ENCODE measurements around the gene BCDIN3D. TPM values are rescaled to one million over a fixed set of nuclear protein-coding genes. Genes with fewer than 3 reads are reported as not detected.

Gene BCDIN3D
- total RNA-seq, 2 donors from 2014 or later, result 3.0 to 8.0 TPM

- Histone ChIP-seq H3K4me3 (peak overlapping the region; percentile 67 to 96), H3K9me3 (no peaks in the 10 kb centered on the region), H3K27me3 (replicated peaks; ENCODE audit: insufficient read depth) (no peaks in the 10 kb centered on the region), H3K4me1 (replicated peaks) (no peaks in the 10 kb centered on the region), H3K36me3 (no peaks in the 10 kb centered on the region), H3K27ac (peak overlapping the region; percentile 84 to 87)
- WGBS, result 0% methylated on average over 38 of the region's 38 CpGs
- peak; percentile 54 for TF ChIP-seq POLR2AphosphoS5 (IDR thresholded peaks at IDR 0.05)
- TF ChIP-seq, protein P1, sequence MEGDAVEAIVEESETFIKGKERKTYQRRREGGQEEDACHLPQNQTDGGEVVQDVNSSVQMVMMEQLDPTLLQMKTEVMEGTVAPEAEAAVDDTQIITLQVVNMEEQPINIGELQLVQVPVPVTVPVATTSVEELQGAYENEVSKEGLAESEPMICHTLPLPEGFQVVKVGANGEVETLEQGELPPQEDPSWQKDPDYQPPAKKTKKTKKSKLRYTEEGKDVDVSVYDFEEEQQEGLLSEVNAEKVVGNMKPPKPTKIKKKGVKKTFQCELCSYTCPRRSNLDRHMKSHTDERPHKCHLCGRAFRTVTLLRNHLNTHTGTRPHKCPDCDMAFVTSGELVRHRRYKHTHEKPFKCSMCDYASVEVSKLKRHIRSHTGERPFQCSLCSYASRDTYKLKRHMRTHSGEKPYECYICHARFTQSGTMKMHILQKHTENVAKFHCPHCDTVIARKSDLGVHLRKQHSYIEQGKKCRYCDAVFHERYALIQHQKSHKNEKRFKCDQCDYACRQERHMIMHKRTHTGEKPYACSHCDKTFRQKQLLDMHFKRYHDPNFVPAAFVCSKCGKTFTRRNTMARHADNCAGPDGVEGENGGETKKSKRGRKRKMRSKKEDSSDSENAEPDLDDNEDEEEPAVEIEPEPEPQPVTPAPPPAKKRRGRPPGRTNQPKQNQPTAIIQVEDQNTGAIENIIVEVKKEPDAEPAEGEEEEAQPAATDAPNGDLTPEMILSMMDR (IDR thresholded peaks at IDR 0.05), result no peak
- no peak for TF ChIP-seq POLR2A (IDR thresholded peaks at IDR 0.05)
- intact Hi-C loops (cut with DNase I), result loop anchor here (1.0 kb wide), 1 partner anchor 15 kb away; no protein-coding TSS in a partner anchor
- DNase-seq (ENCODE audit: low spot score), result peak; percentile 17
Observed at GRCh38 chr12:49827401-49828099, 15.4 kb downstream of the BCDIN3D start.

- intact Hi-C loops (cut with DNase I), result no loop called here
- TF ChIP-seq, protein P1 (IDR thresholded peaks at IDR 0.05), result no peak
- TF ChIP-seq POLR2A (IDR thresholded peaks at IDR 0.05) (no peak), POLR2AphosphoS5 (IDR thresholded peaks at IDR 0.05) (no peak)
- no peaks in the 10 kb centered on the region for H3K36me3 ChIP-seq
- H3K27me3 ChIP-seq (replicated peaks; ENCODE audit: insufficient read depth), result no peaks in the 10 kb centered on the region
- no peaks in the 10 kb centered on the region for H3K9me3 ChIP-seq
- peak overlapping the region; percentile 67 to 96 for H3K4me3 ChIP-seq
- peak overlapping the region; percentile 84 to 87 for H3K27ac ChIP-seq
- H3K4me1 ChIP-seq (replicated peaks), result no peaks in the 10 kb centered on the region
- 36% methylated on average over 6 of the region's 6 CpGs for WGBS
- no peak for DNase-seq (ENCODE audit: low spot score)
Observed at GRCh38 chr12:49827051-49827400, 15.9 kb downstream of the BCDIN3D start.

- intact Hi-C loops (cut with DNase I), result no loop called here
- Histone ChIP-seq H3K4me3 (no peak overlapping the region), H3K27ac (peak overlapping the region; percentile 19 to 51), H3K4me1 (replicated peaks) (no peaks in the 10 kb centered on the region), H3K9me3 (no peaks in the 10 kb centered on the region), H3K27me3 (replicated peaks; ENCODE audit: insufficient read depth) (no peaks in the 10 kb centered on the region), H3K36me3 (no peaks in the 10 kb centered on the region)
- 21% methylated on average over 4 of the region's 4 CpGs for WGBS
- DNase-seq (ENCODE audit: low spot score), result no peak
- TF ChIP-seq POLR2A (IDR thresholded peaks at IDR 0.05) (no peak), POLR2AphosphoS5 (IDR thresholded peaks at IDR 0.05) (no peak)
- TF ChIP-seq, protein P1 (IDR thresholded peaks at IDR 0.05), result no peak
Observed at GRCh38 chr12:49825971-49826421, 16.9 kb downstream of the BCDIN3D start.

- no peaks in the 10 kb centered on the region for H3K36me3 ChIP-seq
- no peak for TF ChIP-seq POLR2AphosphoS5 (IDR thresholded peaks at IDR 0.05)
- no peak for TF ChIP-seq POLR2A (IDR thresholded peaks at IDR 0.05)
- TF ChIP-seq, protein P1 (IDR thresholded peaks at IDR 0.05), result no peak
- H3K27me3 ChIP-seq (replicated peaks; ENCODE audit: insufficient read depth), result no peaks in the 10 kb centered on the region
- intact Hi-C loops (cut with DNase I), result no loop called here
- peak overlapping the region; percentile 19 to 51 for H3K27ac ChIP-seq
- DNase-seq (ENCODE audit: low spot score), result no peak
- 16% methylated on average over 5 of the region's 5 CpGs for WGBS
- H3K9me3 ChIP-seq, result no peaks in the 10 kb centered on the region
- no peak overlapping the region for H3K4me3 ChIP-seq
- H3K4me1 ChIP-seq (replicated peaks), result no peaks in the 10 kb centered on the region
Observed at GRCh38 chr12:49825360-49825970, 17.4 kb downstream of the BCDIN3D start.

Measured in prostate gland (tissue), 2 donors.